ENCODE data around the gene SIDT1. TPM values are rescaled to one million over a fixed set of nuclear protein-coding genes. Genes with fewer than 3 reads are reported as not detected.

SIDT1 gene
- total and polyA plus RNA-seq, 11 donors = 0.28 to 2.6 (median 0.95) TPM

- intact Hi-C loops (cut with DNase I) = loop anchor here in 6 of 10 donors (5.0 to 10.0 kb wide), 4 partner anchors 54 to 594 kb away; no protein-coding TSS in a partner anchor
- ATAC-seq = no peak
- H3K36me3 ChIP-seq = no peaks in the 10 kb centered on the region
- H3K27me3 ChIP-seq = no peaks in the 10 kb centered on the region
- no peaks in the 10 kb centered on the region for H3K9me3 ChIP-seq
- no peak overlapping the region for H3K4me3 ChIP-seq
- no peak overlapping the region for H3K27ac ChIP-seq
- TF ChIP-seq CTCF (IDR thresholded peaks at IDR 0.05) (no peak), POLR2A (IDR thresholded peaks at IDR 0.05) (no peak)
- WGBS, 4 donors = 88 to 89% (median 89%) methylated on average over 6 of the region's 6 CpGs
- DNase-seq = no peak
- peaks cover 0 to 18% (median 3%) of the 10 kb centered on the region in 12 donors for H3K4me1 ChIP-seq
These were observed 96.4 kb downstream of the SIDT1 start for GRCh38 chr3:113628788-113629187.

GRCh38 chr3:113629584-113630421 is 97.4 kb downstream of the SIDT1 start:
- TF ChIP-seq CTCF (IDR thresholded peaks at IDR 0.05) = no peak
- no peak for TF ChIP-seq POLR2A (IDR thresholded peaks at IDR 0.05)
- no peaks in the 10 kb centered on the region for H3K27me3 ChIP-seq
- H3K4me1 ChIP-seq = peaks cover 0 to 18% (median 3%) of the 10 kb centered on the region in 12 donors
- intact Hi-C loops (cut with DNase I) = loop anchor here in 6 of 10 donors (5.0 to 10.0 kb wide), 4 partner anchors 55 to 595 kb away; no protein-coding TSS in a partner anchor
- no peaks in the 10 kb centered on the region for H3K36me3 ChIP-seq
- peak overlapping the region in 1 of 12 donors; percentile 32 for H3K27ac ChIP-seq
- H3K9me3 ChIP-seq = no peaks in the 10 kb centered on the region
- ATAC-seq = no peak
- 77 to 86% (median 82%) methylated on average over 16 of the region's 16 CpGs for WGBS, 4 donors
- H3K4me3 ChIP-seq = no peak overlapping the region
- no peak for DNase-seq

GRCh38 chr3:113630956-113631542 is 98.7 kb downstream of the SIDT1 start:
- H3K4me1 ChIP-seq = peaks cover 0 to 12% (median 3%) of the 10 kb centered on the region in 12 donors
- no peaks in the 10 kb centered on the region for H3K36me3 ChIP-seq
- no peak overlapping the region for H3K4me3 ChIP-seq
- intact Hi-C loops (cut with DNase I) = no loop called here
- no peaks in the 10 kb centered on the region for H3K9me3 ChIP-seq
- TF ChIP-seq POLR2A (IDR thresholded peaks at IDR 0.05) (no peak), CTCF (IDR thresholded peaks at IDR 0.05) (no peak)
- peak overlapping the region in 1 of 12 donors; percentile 32 for H3K27ac ChIP-seq
- 67 to 80% (median 75%) methylated on average over 3 of the region's 3 CpGs for WGBS, 4 donors
- no peak for DNase-seq
- no peaks in the 10 kb centered on the region for H3K27me3 ChIP-seq
- ATAC-seq = no peak

- intact Hi-C loops (cut with DNase I) = no loop called here
These were observed 99.2 kb downstream of the SIDT1 start for GRCh38 chr3:113631573-113631972.

More at GRCh38 chr3:113631573-113631972, 99.2 kb downstream of the SIDT1 start:
- peaks cover 0 to 7% (median 1%) of the 10 kb centered on the region in 12 donors for H3K4me1 ChIP-seq
- no peak overlapping the region for H3K4me3 ChIP-seq
- no peak overlapping the region for H3K27ac ChIP-seq
- ATAC-seq (no peak), DNase-seq (no peak)
- TF ChIP-seq POLR2A (IDR thresholded peaks at IDR 0.05) (no peak), CTCF (IDR thresholded peaks at IDR 0.05) (no peak)
- H3K9me3 ChIP-seq = no peaks in the 10 kb centered on the region
- no peaks in the 10 kb centered on the region for H3K27me3 ChIP-seq
- H3K36me3 ChIP-seq = no peaks in the 10 kb centered on the region
- 80 to 90% (median 85%) methylated on average over 6 of the region's 6 CpGs for WGBS, 4 donors

Data from heart left ventricle (tissue), 16 donors.